ENCODE data around the gene GNB3. TPM values are rescaled to one million over a fixed set of nuclear protein-coding genes. Genes with fewer than 3 reads are reported as not detected.
"Not testable (repeated sequence)": the region's sequence is repeated elsewhere in the genome, so short reads cannot be mapped to it uniquely, and the experiment has no call there.

GNB3 gene
- total and polyA plus RNA-seq, 2 of the 4 experiments (the other 2 are of a cell fraction): 0.72 to 20.5 TPM

DNA sequence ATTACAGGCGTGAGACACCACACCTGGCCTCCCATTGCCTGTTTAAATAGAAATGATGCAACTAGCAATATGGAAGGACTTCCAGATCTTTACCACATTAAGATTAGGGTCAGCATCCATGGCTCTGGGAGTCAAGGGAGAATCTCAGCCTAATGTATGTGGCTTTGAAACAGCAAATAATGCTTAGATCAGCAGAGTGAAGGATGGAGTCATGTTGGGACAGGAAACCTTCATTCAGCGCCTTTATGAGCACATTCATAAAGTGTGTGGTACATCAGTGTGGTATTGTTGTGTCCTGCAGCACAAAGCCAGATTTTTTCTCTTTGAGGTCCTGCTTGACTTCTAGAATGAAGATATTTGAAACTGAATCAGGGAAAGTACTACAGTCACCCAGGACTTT lies 47.6 kb downstream of the GNB3 start:
- Histone ChIP-seq H3K18ac (ENCODE audit: low read depth, low read length) (no peak overlapping the region), H2BK5ac (ENCODE audit: low read depth, low read length, poor library complexity, severe bottlenecking) (no peak overlapping the region), H4K5ac (ENCODE audit: low read depth, low read length) (no peak overlapping the region), H2BK20ac (ENCODE audit: low read depth, low read length) (no peak overlapping the region), H3K9me3 (ENCODE audit: control insufficient read depth, insufficient read depth, low read length) (no peaks in the 10 kb centered on the region), H2AK9ac (replicated peaks; ENCODE audit: low read depth, low read length, poor library complexity) (no peak overlapping the region), H3K27me3 (ENCODE audit: control insufficient read depth, insufficient read depth, low read length) (no peaks in the 10 kb centered on the region), H2BK120ac (ENCODE audit: low read depth, low read length) (no peak overlapping the region), H3K36me3 (ENCODE audit: control insufficient read depth, insufficient read depth, low read length) (peaks cover 17% of the 10 kb centered on the region), H3K4me2 (ENCODE audit: low read depth, low read length) (no peak overlapping the region), H4K20me1 (ENCODE audit: insufficient read depth, low read length) (no peaks in the 10 kb centered on the region), H3K4ac (ENCODE audit: low read depth, low read length) (no peak overlapping the region), H3K23ac (ENCODE audit: low read depth, low read length) (no peak overlapping the region), H3K27ac (ENCODE audit: insufficient read depth, low read length) (no peak overlapping the region), H3K4me1 (ENCODE audit: control insufficient read depth, insufficient read depth, low read length) (peaks cover 2% of the 10 kb centered on the region; the same call in 1 of the 2 replicates), H3K4me3 (ENCODE audit: insufficient read depth, low read depth, low read length) (no peak overlapping the region), H3K14ac (replicated peaks; ENCODE audit: low read depth, low read length) (no peak overlapping the region), H2AFZ (replicated peaks; ENCODE audit: low read length, poor library complexity) (no peak overlapping the region), H3K79me1 (ENCODE audit: low read depth in 1 of 2, low read length in 2 of 2) (peaks cover 5 to 20% of the 10 kb centered on the region in 2 experiments; a peak in 3 of 4 replicates), H4K91ac (ENCODE audit: insufficient read depth, low read depth, low read length) (no peak overlapping the region), H3K9me1 (ENCODE audit: insufficient read depth, low read length) (0 out of 2 replicates have a peak, but pooled peaks cover 12% of the 10 kb centered on the region), H3K56ac (ENCODE audit: extremely low read depth, insufficient read depth, low read length) (no peak overlapping the region), H4K8ac (ENCODE audit: low read depth in 2 of 2, low read length in 2 of 2) (no peak overlapping the region), H2AK5ac (ENCODE audit: low read depth, low read length) (no peak overlapping the region), H2BK15ac (ENCODE audit: low read depth, low read length) (no peak overlapping the region), H3K9ac (ENCODE audit: low read depth, low read length) (no peak overlapping the region)
- TF ChIP-seq, protein P1, sequence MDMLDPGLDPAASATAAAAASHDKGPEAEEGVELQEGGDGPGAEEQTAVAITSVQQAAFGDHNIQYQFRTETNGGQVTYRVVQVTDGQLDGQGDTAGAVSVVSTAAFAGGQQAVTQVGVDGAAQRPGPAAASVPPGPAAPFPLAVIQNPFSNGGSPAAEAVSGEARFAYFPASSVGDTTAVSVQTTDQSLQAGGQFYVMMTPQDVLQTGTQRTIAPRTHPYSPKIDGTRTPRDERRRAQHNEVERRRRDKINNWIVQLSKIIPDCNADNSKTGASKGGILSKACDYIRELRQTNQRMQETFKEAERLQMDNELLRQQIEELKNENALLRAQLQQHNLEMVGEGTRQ (IDR thresholded peaks at IDR 0.05; ENCODE audit: low read depth, low read length): no peak
- peak; percentile 80 for TF ChIP-seq MAFK (IDR thresholded peaks at IDR 0.05; ENCODE audit: low read depth, low read length)
- intact Hi-C loops (cut with micrococcal nuclease): no loop called here
- WGBS, 2 experiments (ENCODE audit: extremely low coverage in 2 of 2, insufficient read length in 1 of 2): no CpG with 5 or more reads among the region's 2 CpGs
- in situ Hi-C loops (cut with MboI; ENCODE audit: low sequenced_read_pairs): no loop called here
- no peak for ATAC-seq (ENCODE audit: low read depth)
- ChIA-PET CTCF (no interaction called here), POLR2A (ENCODE audit: unreplicated experiment) (no interaction called here)
- dilution Hi-C loops (cut with HindIII; ENCODE audit: low sequenced_read_pairs, unreplicated experiment): no loop called here
- no TSS peak for BruUV-seq (replicated peaks)
- DNase-seq: no peak

DNA sequence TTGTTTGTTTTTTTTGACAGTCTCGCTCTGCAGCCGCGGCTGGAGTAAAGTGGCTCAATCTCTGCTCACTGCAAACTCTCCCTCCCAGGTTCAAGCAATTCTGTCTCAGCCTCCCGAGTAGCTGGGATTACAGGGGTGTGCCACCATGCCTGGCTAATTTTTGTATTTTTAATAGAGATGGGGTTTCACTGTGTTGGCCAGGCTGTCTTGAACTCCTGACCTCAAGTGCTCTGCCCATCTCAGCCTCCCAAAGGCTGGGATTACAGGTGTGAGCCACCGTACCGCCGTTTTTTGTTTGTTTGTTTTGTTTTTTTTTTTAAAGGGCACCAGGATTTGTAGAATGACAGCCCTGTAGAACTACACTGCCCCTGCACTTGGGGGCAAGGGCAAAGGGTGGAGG lies 48.1 kb downstream of the GNB3 start:
- H3K4me1 ChIP-seq (ENCODE audit: control insufficient read depth, insufficient read depth, low read length); H3K4me2 ChIP-seq (ENCODE audit: low read depth, low read length); H3K9ac ChIP-seq (ENCODE audit: low read depth, low read length); intact Hi-C loops (cut with micrococcal nuclease); H4K5ac ChIP-seq (ENCODE audit: low read depth, low read length); H2BK15ac ChIP-seq (ENCODE audit: low read depth, low read length); DNase-seq; H3K18ac ChIP-seq (ENCODE audit: low read depth, low read length); H3K27ac ChIP-seq (ENCODE audit: insufficient read depth, low read length); H2BK20ac ChIP-seq (ENCODE audit: low read depth, low read length); H3K4me3 ChIP-seq (ENCODE audit: insufficient read depth, low read depth, low read length); H4K20me1 ChIP-seq (ENCODE audit: insufficient read depth, low read length); H4K8ac ChIP-seq (ENCODE audit: low read depth in 2 of 2, low read length in 2 of 2); H3K23ac ChIP-seq (ENCODE audit: low read depth, low read length); H2BK120ac ChIP-seq (ENCODE audit: low read depth, low read length); CTCF ChIA-PET; ATAC-seq (ENCODE audit: low read depth); H3K9me3 ChIP-seq (ENCODE audit: control insufficient read depth, insufficient read depth, low read length); dilution Hi-C loops (cut with HindIII; ENCODE audit: low sequenced_read_pairs, unreplicated experiment); BruUV-seq (replicated peaks); H3K27me3 ChIP-seq (ENCODE audit: control insufficient read depth, insufficient read depth, low read length); in situ Hi-C loops (cut with MboI; ENCODE audit: low sequenced_read_pairs); H2AK9ac ChIP-seq (replicated peaks; ENCODE audit: low read depth, low read length, poor library complexity); H2AK5ac ChIP-seq (ENCODE audit: low read depth, low read length); H2AFZ ChIP-seq (replicated peaks; ENCODE audit: low read length, poor library complexity); H4K91ac ChIP-seq (ENCODE audit: insufficient read depth, low read depth, low read length); H3K4ac ChIP-seq (ENCODE audit: low read depth, low read length); H3K14ac ChIP-seq (replicated peaks; ENCODE audit: low read depth, low read length); POLR2A ChIA-PET (ENCODE audit: unreplicated experiment); H2BK5ac ChIP-seq (ENCODE audit: low read depth, low read length, poor library complexity, severe bottlenecking); H3K56ac ChIP-seq (ENCODE audit: extremely low read depth, insufficient read depth, low read length): not testable (repeated sequence)
- no CpG with 5 or more reads among the region's 7 CpGs for WGBS, 2 experiments (ENCODE audit: extremely low coverage in 2 of 2, insufficient read length in 1 of 2)
- Histone ChIP-seq H3K36me3 (ENCODE audit: control insufficient read depth, insufficient read depth, low read length) (peaks cover 14% of the 10 kb centered on the region), H3K9me1 (ENCODE audit: insufficient read depth, low read length) (0 out of 2 replicates have a peak, but pooled peaks cover 12% of the 10 kb centered on the region), H3K79me1 (ENCODE audit: low read depth in 1 of 2, low read length in 2 of 2) (peaks cover 5 to 20% of the 10 kb centered on the region in 2 experiments; a peak in 3 of 4 replicates)
